ENCODE data around the gene TRIM26. TPM values are rescaled to one million over a fixed set of nuclear protein-coding genes. Genes with fewer than 3 reads are reported as not detected.

Gene TRIM26
- total and polyA plus RNA-seq, 4 donors = 32.1 to 51.4 (median 38.1) TPM

DNA sequence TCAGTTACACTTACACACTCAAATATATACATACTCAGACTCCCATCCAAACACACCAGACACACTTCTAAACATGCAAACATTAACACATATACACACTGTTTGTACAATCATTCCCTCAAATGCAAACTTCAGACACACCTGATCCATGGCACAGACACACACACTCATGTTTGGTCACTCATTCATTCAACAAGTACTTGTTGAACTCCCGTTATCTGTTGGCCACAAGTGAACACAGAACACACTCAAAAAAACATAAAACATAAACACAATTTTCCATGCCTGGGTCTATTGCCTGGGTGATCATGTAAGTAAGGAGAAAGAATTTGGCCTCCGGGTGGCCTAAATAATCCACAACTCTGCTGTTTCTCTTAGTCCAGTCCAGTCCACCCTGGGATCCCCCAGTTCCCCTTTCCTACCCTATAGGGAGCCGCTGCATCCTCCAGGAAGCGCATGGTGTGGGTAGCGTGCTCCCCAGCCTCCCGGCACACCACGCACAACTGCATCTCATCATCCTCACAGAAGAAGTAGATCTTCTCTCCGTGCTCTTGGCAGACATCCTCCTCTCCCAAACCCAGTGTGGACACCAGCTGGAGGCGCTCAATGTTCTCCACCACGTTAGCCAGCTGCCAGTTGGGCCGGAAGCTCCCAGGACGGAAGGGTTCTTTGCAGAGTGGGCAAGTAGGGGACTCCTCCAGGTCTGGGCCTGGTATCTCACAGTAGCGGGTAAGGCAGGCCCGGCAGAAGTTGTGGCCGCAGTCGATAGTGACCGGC lies 53.0 kb downstream of the TRIM26 start:
- DNase-seq = no peak
- TF ChIP-seq, protein P1, sequence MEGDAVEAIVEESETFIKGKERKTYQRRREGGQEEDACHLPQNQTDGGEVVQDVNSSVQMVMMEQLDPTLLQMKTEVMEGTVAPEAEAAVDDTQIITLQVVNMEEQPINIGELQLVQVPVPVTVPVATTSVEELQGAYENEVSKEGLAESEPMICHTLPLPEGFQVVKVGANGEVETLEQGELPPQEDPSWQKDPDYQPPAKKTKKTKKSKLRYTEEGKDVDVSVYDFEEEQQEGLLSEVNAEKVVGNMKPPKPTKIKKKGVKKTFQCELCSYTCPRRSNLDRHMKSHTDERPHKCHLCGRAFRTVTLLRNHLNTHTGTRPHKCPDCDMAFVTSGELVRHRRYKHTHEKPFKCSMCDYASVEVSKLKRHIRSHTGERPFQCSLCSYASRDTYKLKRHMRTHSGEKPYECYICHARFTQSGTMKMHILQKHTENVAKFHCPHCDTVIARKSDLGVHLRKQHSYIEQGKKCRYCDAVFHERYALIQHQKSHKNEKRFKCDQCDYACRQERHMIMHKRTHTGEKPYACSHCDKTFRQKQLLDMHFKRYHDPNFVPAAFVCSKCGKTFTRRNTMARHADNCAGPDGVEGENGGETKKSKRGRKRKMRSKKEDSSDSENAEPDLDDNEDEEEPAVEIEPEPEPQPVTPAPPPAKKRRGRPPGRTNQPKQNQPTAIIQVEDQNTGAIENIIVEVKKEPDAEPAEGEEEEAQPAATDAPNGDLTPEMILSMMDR (IDR thresholded peaks at IDR 0.05; ENCODE audit: control extremely low read depth, extremely low read depth) = no peak
- no peak for ATAC-seq (ENCODE audit: insufficient read depth, low FRiP score)
- peaks cover 0 to 3% (median 0%) of the 10 kb centered on the region in 5 donors for H3K4me1 ChIP-seq (ENCODE audit: control insufficient read depth in 5 of 5, insufficient read depth in 5 of 5, low read length in 5 of 5)
- no peak overlapping the region for H3K9ac ChIP-seq (ENCODE audit: insufficient read depth in 1 of 2, low read length in 2 of 2)
- no peaks in the 10 kb centered on the region for H3K9me3 ChIP-seq (ENCODE audit: control insufficient read depth in 4 of 4, insufficient read depth in 3 of 4, low read length in 3 of 4)
- 89% methylated on average over 17 of the region's 17 CpGs for WGBS, 2 donors
- no peaks in the 10 kb centered on the region for H3K36me3 ChIP-seq (ENCODE audit: control insufficient read depth in 4 of 4, insufficient read depth in 4 of 4, low read length in 4 of 4)
- peaks cover 0 to 31% (median 0%) of the 10 kb centered on the region in 3 donors for H3K27me3 ChIP-seq (ENCODE audit: control insufficient read depth in 3 of 3, insufficient read depth in 3 of 3, low read length in 2 of 3)
- H3K4me3 ChIP-seq = no peak overlapping the region
- H3K27ac ChIP-seq (ENCODE audit: low read depth in 1 of 2, low read length in 1 of 2) = no peak overlapping the region

DNA sequence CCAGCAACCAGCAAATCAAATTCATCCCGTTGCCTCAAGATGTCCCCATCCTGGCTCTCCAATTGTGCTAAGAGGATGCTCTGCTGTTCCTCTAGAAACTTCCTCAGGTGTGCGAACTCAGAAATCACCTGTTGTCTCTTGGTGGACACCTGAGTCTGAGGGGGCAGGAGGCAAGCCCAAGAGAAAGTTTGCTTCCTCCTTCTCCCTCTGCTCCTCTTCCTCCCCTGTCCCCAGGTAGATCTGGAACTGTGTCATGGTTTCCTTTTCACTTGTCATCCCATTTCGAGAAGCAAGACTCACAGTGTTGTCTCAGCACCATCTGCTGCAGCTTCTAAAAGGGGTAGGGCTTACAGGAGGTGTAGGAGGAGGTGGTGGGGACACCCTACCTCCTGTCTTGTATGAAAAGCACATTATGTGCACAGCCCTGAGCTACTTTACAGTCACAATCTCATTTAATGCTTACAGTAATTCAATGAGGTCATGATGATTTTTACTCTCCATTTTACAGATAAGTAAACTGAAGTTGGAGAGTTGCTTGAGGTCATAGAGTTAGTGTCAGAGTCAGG lies 54.6 kb downstream of the TRIM26 start:
- Histone ChIP-seq H3K27me3 (ENCODE audit: control insufficient read depth in 3 of 3, insufficient read depth in 3 of 3, low read length in 2 of 3) (peaks cover 0 to 43% (median 0%) of the 10 kb centered on the region in 3 donors), H3K27ac (ENCODE audit: low read depth in 1 of 2, low read length in 1 of 2) (no peak overlapping the region), H3K9me3 (ENCODE audit: control insufficient read depth in 4 of 4, insufficient read depth in 3 of 4, low read length in 3 of 4) (no peaks in the 10 kb centered on the region), H3K4me3 (no peak overlapping the region), H3K4me1 (ENCODE audit: control insufficient read depth in 5 of 5, insufficient read depth in 5 of 5, low read length in 5 of 5) (peaks cover 0 to 3% (median 0%) of the 10 kb centered on the region in 5 donors), H3K9ac (ENCODE audit: insufficient read depth in 1 of 2, low read length in 2 of 2) (no peak overlapping the region), H3K36me3 (ENCODE audit: control insufficient read depth in 4 of 4, insufficient read depth in 4 of 4, low read length in 4 of 4) (no peaks in the 10 kb centered on the region)
- 74 to 81% methylated on average over 3 of the region's 3 CpGs for WGBS, 2 donors
- TF ChIP-seq, protein P1 (IDR thresholded peaks at IDR 0.05; ENCODE audit: control extremely low read depth, extremely low read depth) = no peak
- DNase-seq (no peak), ATAC-seq (ENCODE audit: insufficient read depth, low FRiP score) (no peak)

DNA sequence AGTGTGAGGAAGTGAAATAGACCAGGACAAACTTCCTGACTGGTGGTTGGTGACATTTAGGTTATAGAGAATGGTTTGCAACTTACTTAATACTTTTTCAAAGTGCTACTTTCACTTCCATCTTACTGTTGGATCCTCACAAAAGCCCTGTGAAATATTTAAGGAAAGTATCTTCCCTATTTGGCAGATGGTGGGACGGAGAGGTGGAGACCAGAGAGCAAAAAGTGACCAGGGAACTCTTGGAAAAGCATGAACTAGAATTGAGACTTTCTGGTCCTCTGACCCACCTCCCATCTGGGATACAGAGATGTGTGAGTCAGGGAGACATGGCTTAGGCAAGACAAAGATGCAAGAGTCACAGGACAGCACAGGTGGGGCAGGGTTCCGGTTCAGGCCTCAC lies 55.2 kb downstream of the TRIM26 start:
- peaks cover 0 to 3% (median 0%) of the 10 kb centered on the region in 5 donors for H3K4me1 ChIP-seq (ENCODE audit: control insufficient read depth in 5 of 5, insufficient read depth in 5 of 5, low read length in 5 of 5)
- no peaks in the 10 kb centered on the region for H3K9me3 ChIP-seq (ENCODE audit: control insufficient read depth in 4 of 4, insufficient read depth in 3 of 4, low read length in 3 of 4)
- ATAC-seq (ENCODE audit: insufficient read depth, low FRiP score) = no peak
- H3K27me3 ChIP-seq (ENCODE audit: control insufficient read depth in 3 of 3, insufficient read depth in 3 of 3, low read length in 2 of 3) = peaks cover 0 to 43% (median 0%) of the 10 kb centered on the region in 3 donors
- TF ChIP-seq, protein P1 (IDR thresholded peaks at IDR 0.05; ENCODE audit: control extremely low read depth, extremely low read depth) = no peak
- 73 to 92% methylated on average over 2 of the region's 2 CpGs for WGBS, 2 donors
- H3K36me3 ChIP-seq (ENCODE audit: control insufficient read depth in 4 of 4, insufficient read depth in 4 of 4, low read length in 4 of 4) = no peaks in the 10 kb centered on the region
- no peak overlapping the region for H3K27ac ChIP-seq (ENCODE audit: low read depth in 1 of 2, low read length in 1 of 2)
- no peak overlapping the region for H3K4me3 ChIP-seq
- H3K9ac ChIP-seq (ENCODE audit: insufficient read depth in 1 of 2, low read length in 2 of 2) = no peak overlapping the region
- DNase-seq = no peak
